PC-9 (cell line): ENCODE results near the gene VWA3B. TPM values are rescaled to one million over a fixed set of nuclear protein-coding genes. Genes with fewer than 3 reads are reported as not detected.

Experiments
- BruUV-seq: library from RNA; stranded (reverse); fragments of 400-500 nt; replicated peaks from 2 replicates; lab custom pipeline; 2021; lab: Mats Ljungman, UMichigan
- CTCF ChIA-PET: fragments of 300-600 bp; sonication (Branson Sonifier 250); formaldehyde crosslinking; loops from one replicate; lab custom pipeline; 2022; ENCODE audit warnings: antibody characterized with exemption; lab: Charles Lee
- POLR2A ChIA-PET: fragments of 300-600 bp; sonication (Branson Sonifier 250); formaldehyde crosslinking; loops from one replicate; lab custom pipeline; 2022; ENCODE audit warnings: antibody characterized with exemption; ENCODE audit not compliant: unreplicated experiment; lab: Charles Lee
- DNase-seq, 2 experiments: peaks; one replicate each; pipeline versions ENCODE4 v3.0.0 to v3.0.0-alpha.2; 2015 to 2022; ENCODE audit warnings: mixed read lengths in 1 of 2
- H2AFZ ChIP-seq: fragments of 200-600 bp; sonication (generic); 2 replicates; pipeline ENCODE4 v1.8.1; 2017; ENCODE audit warnings: antibody characterized with exemption
- H3F3A ChIP-seq: fragments of 200-600 bp; sonication (generic); 2 replicates; pipeline ENCODE4 v1.8.1; 2017; ENCODE audit warnings: antibody characterized with exemption, mild to moderate bottlenecking, low read depth; ENCODE audit not compliant: insufficient read depth
- H3K27ac ChIP-seq: fragments of 200-600 bp; sonication (generic); 2 replicates; pipeline ENCODE4 v1.6.1; 2016; ENCODE audit warnings: mixed run types
- H3K27me3 ChIP-seq: fragments of 200-600 bp; sonication (generic); 2 replicates; pipeline ENCODE4 v1.6.1; 2016; ENCODE audit warnings: low read depth, mixed run types; ENCODE audit not compliant: insufficient read depth
- H3K36me3 ChIP-seq: fragments of 200-600 bp; sonication (generic); 2 replicates; pipeline ENCODE4 v1.6.1; 2016; ENCODE audit warnings: low read depth, mixed run types
- H3K4me1 ChIP-seq: fragments of 200-600 bp; sonication (generic); replicated peaks from 2 replicates; pipeline ENCODE4 v1.6.1; 2016; ENCODE audit warnings: mixed run types; ENCODE audit not compliant: insufficient read depth
- H3K4me2 ChIP-seq: fragments of 200-600 bp; sonication (generic); 2 replicates; pipeline ENCODE4 v1.6.1; 2017; ENCODE audit warnings: mixed run types
- H3K4me3 ChIP-seq: fragments of 200-600 bp; sonication (generic); 2 replicates; pipeline ENCODE4 v1.6.1; 2016; ENCODE audit warnings: mixed run types
- H3K79me2 ChIP-seq: fragments of 200-600 bp; sonication (generic); 2 replicates; pipeline ENCODE4 v1.6.1; 2017; ENCODE audit warnings: low read depth, mixed run types
- H3K9me2 ChIP-seq: fragments of 200-600 bp; sonication (generic); 2 replicates; pipeline ENCODE4 v1.8.1; 2017; ENCODE audit warnings: mild to moderate bottlenecking; ENCODE audit not compliant: insufficient read depth
- H3K9me3 ChIP-seq: fragments of 200-600 bp; sonication (generic); 2 replicates; pipeline ENCODE4 v1.8.1; 2016; ENCODE audit warnings: low read depth; ENCODE audit not compliant: insufficient read depth
- H4K20me1 ChIP-seq: fragments of 200-600 bp; sonication (generic); 2 replicates; pipeline ENCODE4 v1.8.1; 2017; ENCODE audit not compliant: insufficient read depth
- CTCF ChIP-seq: fragments of 200-600 bp; sonication (generic); conservative IDR thresholded peaks from 2 replicates; pipeline ENCODE4 v1.6.1; 2017; ENCODE audit warnings: mixed run types, antibody characterized with exemption, mild to moderate bottlenecking, moderate library complexity
- EZH2 ChIP-seq: fragments of 200-600 bp; sonication (generic); IDR thresholded peaks from 2 replicates; pipeline ENCODE4 v1.8.0; 2017; ENCODE audit warnings: antibody characterized with exemption, low read depth
- intact Hi-C: fragments of 100-400 bp; cut with micrococcal nuclease; formaldehyde crosslinking; loops from one replicate; pipeline ENCODE4 v1.10.0; 2022; ENCODE audit not compliant: unreplicated experiment
- total RNA-seq: library from RNA; stranded (reverse); gene quantifications from 2 replicates; pipeline ENCODE4 v1.2.3, GENCODE V29; 2021

The VWA3B gene
- total RNA-seq, 1 experiment from 2014 or later: not detected

GRCh38 chr2:98191883-98192282 lies 104.9 kb downstream of the VWA3B start:
- no peak for DNase-seq
- Histone ChIP-seq H3K4me2 (no peak overlapping the region), H3K36me3 (no peaks in the 10 kb centered on the region), H2AFZ (no peak overlapping the region), H4K20me1 (no peaks in the 10 kb centered on the region), H3K79me2 (no peaks in the 10 kb centered on the region), H3F3A (no peaks in the 10 kb centered on the region), H3K9me2 (no peaks in the 10 kb centered on the region), H3K4me3 (no peak overlapping the region), H3K9me3 (no peaks in the 10 kb centered on the region), H3K27ac (no peak overlapping the region), H3K27me3 (no peaks in the 10 kb centered on the region), H3K4me1 (peaks cover 5% of the 10 kb centered on the region)
- CTCF ChIA-PET: no interaction called here
- TF ChIP-seq EZH2 (no peak), CTCF (no peak)
- POLR2A ChIA-PET: no interaction called here
- BruUV-seq: no TSS peak
- intact Hi-C loops: no loop called here

- no TSS peak for BruUV-seq
- Histone ChIP-seq H3K27me3 (no peaks in the 10 kb centered on the region), H3K4me3 (no peak overlapping the region), H3K4me2 (no peak overlapping the region), H2AFZ (no peak overlapping the region), H3K36me3 (no peaks in the 10 kb centered on the region), H4K20me1 (no peaks in the 10 kb centered on the region), H3K79me2 (no peaks in the 10 kb centered on the region), H3K9me2 (no peaks in the 10 kb centered on the region), H3K4me1 (no peaks in the 10 kb centered on the region), H3K27ac (no peak overlapping the region), H3F3A (no peaks in the 10 kb centered on the region), H3K9me3 (no peaks in the 10 kb centered on the region)
- ChIA-PET CTCF (no interaction called here), POLR2A (no interaction called here)
- intact Hi-C loops: no loop called here
- TF ChIP-seq CTCF (no peak), EZH2 (no peak)
- no peak for DNase-seq
Observed at GRCh38 chr2:98201576-98201975, 114.6 kb downstream of the VWA3B start.

GRCh38 chr2:98205889-98206288 lies 118.9 kb downstream of the VWA3B start:
- H3K27me3 ChIP-seq: peaks cover 8% of the 10 kb centered on the region; the same call in 1 of the 2 replicates
- no peak overlapping the region for H3K27ac ChIP-seq
- no peaks in the 10 kb centered on the region for H3K36me3 ChIP-seq
- no peak overlapping the region for H3K4me3 ChIP-seq
- H2AFZ ChIP-seq: no peak overlapping the region
- H3F3A ChIP-seq: no peaks in the 10 kb centered on the region
- H3K79me2 ChIP-seq: no peaks in the 10 kb centered on the region
- ChIA-PET CTCF (no interaction called here), POLR2A (no interaction called here)
- no peaks in the 10 kb centered on the region for H3K9me2 ChIP-seq
- no peaks in the 10 kb centered on the region for H3K9me3 ChIP-seq
- BruUV-seq: no TSS peak
- DNase-seq: no peak
- intact Hi-C loops: no loop called here
- H3K4me2 ChIP-seq: no peak overlapping the region
- no peaks in the 10 kb centered on the region for H3K4me1 ChIP-seq
- no peak for TF ChIP-seq CTCF
- TF ChIP-seq EZH2: no peak
- H4K20me1 ChIP-seq: no peaks in the 10 kb centered on the region
